Fibroblast of pulmonary artery (primary cell): ENCODE data around the gene WDR90.
A peak's percentile ranks its signal among the peaks of the same experiment; 100 is the strongest.

Experiments used
- DNase-seq: peaks from one replicate; pipeline ENCODE4 v3.0.0-alpha.2; 2010; ENCODE audit warnings: low read depth
- H3K4me3 ChIP-seq: replicated peaks from 2 replicates; pipeline ENCODE4 v1.5.1; 2011; ENCODE audit warnings: low read depth, mild to moderate bottlenecking, control low read depth, low read length, moderate library complexity
- CTCF ChIP-seq: IDR thresholded peaks from 2 replicates; pipeline ENCODE4 v1.5.1; 2011; ENCODE audit warnings: mild to moderate bottlenecking, control low read depth, low read length, inconsistent platforms; ENCODE audit errors: missing control alignments

Gene WDR90

GRCh38 chr16:674968-675883 lies 26.1 kb downstream of the WDR90 start, which contains the start of gene RHBDL1:
RHBDL1 (plus strand) TSS chr16:675671; CDS start chr16:675791, 120 bp downstream.
- DNase-seq = no peak
- TF ChIP-seq CTCF = no peak
- H3K4me3 ChIP-seq = peak within 1 kb of the TSS; percentile 31

GRCh38 chr16:675884-676564 lies 26.9 kb downstream of the WDR90 start:
- H3K4me3 ChIP-seq = peak overlapping the region; percentile 30
- no peak for DNase-seq
- no peak for TF ChIP-seq CTCF

- H3K4me3 ChIP-seq = no peak overlapping the region
These were observed 27.4 kb downstream of the WDR90 start for GRCh38 chr16:676565-676902.

GRCh38 chr16:676913-677312 lies 27.7 kb downstream of the WDR90 start:
- no peak for TF ChIP-seq CTCF
- H3K4me3 ChIP-seq = no peak overlapping the region
- DNase-seq = no peak

More at GRCh38 chr16:676565-676902, 27.4 kb downstream of the WDR90 start:
- no peak for TF ChIP-seq CTCF
- no peak for DNase-seq

GRCh38 chr16:677316-678190 lies 28.4 kb downstream of the WDR90 start:
- no peak for TF ChIP-seq CTCF
- no peak overlapping the region for H3K4me3 ChIP-seq
- DNase-seq = no peak

- H3K4me3 ChIP-seq = no peak overlapping the region
- DNase-seq = no peak
- no peak for TF ChIP-seq CTCF
These were observed 29.2 kb downstream of the WDR90 start for GRCh38 chr16:678209-678857.
